ENCODE data around the gene HTR2B. TPM values are rescaled to one million over a fixed set of nuclear protein-coding genes. Genes with fewer than 3 reads are reported as not detected.
"Not testable (repeated sequence)": the region's sequence is repeated elsewhere in the genome, so short reads cannot be mapped to it uniquely, and the experiment has no call there.

Gene HTR2B
- total and polyA plus RNA-seq, 3 experiments from 2014 or later: not detected

DNA sequence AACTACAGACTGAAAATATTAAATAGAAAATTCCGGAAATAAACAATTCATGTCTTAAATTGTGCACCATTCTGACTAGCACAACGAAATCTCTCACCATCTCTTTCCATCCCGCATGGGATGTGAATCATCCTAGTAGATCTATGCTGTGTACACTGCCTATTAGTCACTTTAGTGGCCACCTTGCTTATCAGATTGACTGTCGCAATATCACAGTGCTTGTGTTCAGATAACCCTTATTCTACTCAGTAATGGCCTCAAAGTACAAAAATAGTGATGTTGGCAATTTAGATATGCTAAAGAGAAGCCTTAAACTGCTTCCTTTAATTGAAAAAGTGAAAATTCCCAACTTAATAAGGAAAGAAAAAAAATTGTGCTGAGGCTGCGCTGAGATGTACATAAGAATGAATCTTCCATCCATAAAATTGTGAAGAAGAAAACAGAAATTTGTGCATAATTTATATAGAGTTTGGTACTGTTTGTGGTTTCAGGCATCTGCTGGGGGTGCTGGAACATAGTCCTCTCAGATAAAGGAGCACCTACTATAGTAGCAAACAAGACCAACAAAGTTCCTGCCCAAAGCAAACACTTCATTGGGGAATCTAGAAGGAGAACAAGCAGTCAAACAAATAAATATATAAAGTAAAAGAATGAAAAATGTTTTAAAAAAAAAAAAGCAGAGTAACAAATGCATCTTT, 56.2 kb downstream of the HTR2B start:
- Mint-ChIP-seq H3K9me3 (no peaks in the 10 kb centered on the region), H3K27me3 (no peaks in the 10 kb centered on the region), H3K36me3 (peaks cover 9 to 77% (median 23%) of the 10 kb centered on the region in 3 donors), H3K27ac (no peak overlapping the region), H3K4me1 (peaks cover 0 to 11% (median 3%) of the 10 kb centered on the region in 3 donors), H3K4me3 (no peak overlapping the region)
- POLR2A ChIA-PET: no interaction called here
- Histone ChIP-seq H3K9me3 (ENCODE audit: low read length) (no peaks in the 10 kb centered on the region), H3K4me1 (ENCODE audit: insufficient read depth, low read length) (no peaks in the 10 kb centered on the region), H3K36me3 (ENCODE audit: insufficient read depth, low read length) (peaks cover 18% of the 10 kb centered on the region), H3K27ac (ENCODE audit: low read depth, low read length) (no peak overlapping the region), H3K4me3 (ENCODE audit: low read length) (no peak overlapping the region), H3K27me3 (ENCODE audit: insufficient read depth, low read length, poor library complexity, severe bottlenecking) (no peaks in the 10 kb centered on the region)
- DNase-seq: no peak
- CTCF ChIA-PET: interaction anchor here (1.1 to 1.3 kb wide), 3 partner anchors 11 to 16 kb away, joined by 4 to 5 read pairs (median 4); partner anchors contain the start of gene PSMD1

- H3K4me3 Mint-ChIP-seq; H3K4me3 ChIP-seq (ENCODE audit: low read length); H3K9me3 ChIP-seq (ENCODE audit: low read length); DNase-seq; H3K27me3 ChIP-seq (ENCODE audit: insufficient read depth, low read length, poor library complexity, severe bottlenecking); H3K4me1 ChIP-seq (ENCODE audit: insufficient read depth, low read length); H3K27ac Mint-ChIP-seq; H3K27me3 Mint-ChIP-seq; H3K9me3 Mint-ChIP-seq; POLR2A ChIA-PET; H3K27ac ChIP-seq (ENCODE audit: low read depth, low read length): not testable (repeated sequence)
- peaks cover 24% of the 10 kb centered on the region for H3K36me3 ChIP-seq (ENCODE audit: insufficient read depth, low read length)
- Mint-ChIP-seq H3K4me1 (peaks cover 0 to 11% (median 3%) of the 10 kb centered on the region in 3 donors), H3K36me3 (peaks cover 13 to 81% (median 27%) of the 10 kb centered on the region in 3 donors)
- CTCF ChIA-PET: interaction anchor here (1.3 kb wide), 1 partner anchor 14 kb away, joined by 5 read pairs; no protein-coding TSS in a partner anchor
Measured at GRCh38 chr2:231067531-231067930, 57.3 kb downstream of the HTR2B start.

GRCh38 chr2:231065966-231066365, 58.9 kb downstream of the HTR2B start:
- no peaks in the 10 kb centered on the region for H3K9me3 Mint-ChIP-seq
- ChIA-PET POLR2A (no interaction called here), CTCF (interaction anchor here (1.5 kb wide), 1 partner anchor 13 kb away, joined by 4 read pairs; no protein-coding TSS in a partner anchor)
- H3K4me3 Mint-ChIP-seq: no peak overlapping the region
- DNase-seq: no peak
- no peak overlapping the region for H3K27ac ChIP-seq (ENCODE audit: low read depth, low read length)
- H3K4me3 ChIP-seq (ENCODE audit: low read length): no peak overlapping the region
- H3K27ac Mint-ChIP-seq: no peak overlapping the region
- H3K27me3 Mint-ChIP-seq: no peaks in the 10 kb centered on the region
- no peaks in the 10 kb centered on the region for H3K27me3 ChIP-seq (ENCODE audit: insufficient read depth, low read length, poor library complexity, severe bottlenecking)
- no peaks in the 10 kb centered on the region for H3K9me3 ChIP-seq (ENCODE audit: low read length)
- no peaks in the 10 kb centered on the region for H3K4me1 ChIP-seq (ENCODE audit: insufficient read depth, low read length)
- peaks cover 0 to 11% (median 3%) of the 10 kb centered on the region in 3 donors for H3K4me1 Mint-ChIP-seq
- H3K36me3 Mint-ChIP-seq: peaks cover 13 to 81% (median 24%) of the 10 kb centered on the region in 3 donors
- H3K36me3 ChIP-seq (ENCODE audit: insufficient read depth, low read length): peaks cover 34% of the 10 kb centered on the region

DNA sequence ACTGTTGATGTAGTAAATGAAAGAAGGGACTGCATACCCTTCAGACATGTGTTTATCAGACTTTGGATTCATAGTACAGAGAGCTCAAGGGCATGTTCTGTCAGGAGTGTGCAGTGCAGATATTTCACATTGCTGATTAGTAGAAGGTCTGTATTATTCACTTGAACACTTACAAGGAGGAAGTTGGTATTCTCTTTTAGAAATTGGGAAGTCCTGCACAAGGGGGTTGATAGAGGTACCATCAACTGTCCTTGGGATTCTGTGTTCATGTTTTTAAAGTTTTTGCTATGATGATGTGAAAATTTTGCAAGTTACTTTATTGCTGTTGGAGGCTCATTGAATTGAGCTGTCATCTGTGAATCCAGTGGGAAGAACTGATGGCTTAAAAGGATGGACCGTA, 61.5 kb downstream of the HTR2B start:
- peaks cover 13 to 67% (median 18%) of the 10 kb centered on the region in 3 donors for H3K36me3 Mint-ChIP-seq
- Histone ChIP-seq H3K27me3 (ENCODE audit: insufficient read depth, low read length, poor library complexity, severe bottlenecking) (no peaks in the 10 kb centered on the region), H3K9me3 (ENCODE audit: low read length) (no peaks in the 10 kb centered on the region), H3K27ac (ENCODE audit: low read depth, low read length) (no peak overlapping the region), H3K36me3 (ENCODE audit: insufficient read depth, low read length) (peaks cover 24% of the 10 kb centered on the region), H3K4me1 (ENCODE audit: insufficient read depth, low read length) (peaks cover 10% of the 10 kb centered on the region), H3K4me3 (ENCODE audit: low read length) (no peak overlapping the region)
- no peaks in the 10 kb centered on the region for H3K27me3 Mint-ChIP-seq
- ChIA-PET POLR2A (no interaction called here), CTCF (interaction anchor here (1.3 to 1.7 kb wide), 2 partner anchors 10 kb away, joined by 7 to 9 read pairs; no protein-coding TSS in a partner anchor)
- H3K27ac Mint-ChIP-seq: no peak overlapping the region
- no peaks in the 10 kb centered on the region for H3K9me3 Mint-ChIP-seq
- H3K4me3 Mint-ChIP-seq: no peak overlapping the region
- peaks cover 19 to 30% (median 22%) of the 10 kb centered on the region in 3 donors for H3K4me1 Mint-ChIP-seq
- no peak for DNase-seq

GRCh38 chr2:231062776-231063175, 62.1 kb downstream of the HTR2B start:
- H3K36me3 ChIP-seq (ENCODE audit: insufficient read depth, low read length): peaks cover 18% of the 10 kb centered on the region
- H3K4me1 Mint-ChIP-seq: peaks cover 22 to 30% (median 27%) of the 10 kb centered on the region in 3 donors
- H3K4me3 ChIP-seq (ENCODE audit: low read length): no peak overlapping the region
- H3K9me3 ChIP-seq (ENCODE audit: low read length): no peaks in the 10 kb centered on the region
- H3K4me3 Mint-ChIP-seq: no peak overlapping the region
- no peak for DNase-seq
- no peak overlapping the region for H3K27ac Mint-ChIP-seq
- H3K4me1 ChIP-seq (ENCODE audit: insufficient read depth, low read length): peaks cover 16% of the 10 kb centered on the region
- no peak overlapping the region for H3K27ac ChIP-seq (ENCODE audit: low read depth, low read length)
- H3K27me3 ChIP-seq (ENCODE audit: insufficient read depth, low read length, poor library complexity, severe bottlenecking): no peaks in the 10 kb centered on the region
- H3K36me3 Mint-ChIP-seq: peaks cover 9 to 61% (median 13%) of the 10 kb centered on the region in 3 donors
- ChIA-PET POLR2A (no interaction called here), CTCF (interaction anchor here (1.3 kb wide), 1 partner anchor 10 kb away, joined by 9 read pairs; no protein-coding TSS in a partner anchor)
- H3K9me3 Mint-ChIP-seq: no peaks in the 10 kb centered on the region
- H3K27me3 Mint-ChIP-seq: no peaks in the 10 kb centered on the region

DNA sequence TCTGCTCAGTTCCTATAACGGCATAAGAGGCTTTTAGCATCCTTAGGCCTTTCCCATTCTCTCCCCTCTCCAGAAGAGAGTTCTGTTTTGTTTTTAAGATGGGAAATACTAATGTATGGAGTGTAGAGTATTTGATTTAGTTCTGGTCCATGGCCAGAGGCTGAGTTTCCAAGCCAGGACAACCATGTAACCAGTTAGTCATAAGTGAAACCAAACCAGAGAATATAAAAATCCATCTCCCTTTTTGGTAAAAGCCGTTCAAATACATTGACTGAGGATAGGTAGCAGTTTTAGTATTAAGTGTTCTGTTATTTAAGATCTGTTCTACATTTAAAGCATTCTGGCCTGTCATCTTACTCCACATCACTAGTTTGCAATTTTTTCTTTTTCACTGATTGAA, 65.1 kb downstream of the HTR2B start:
- Mint-ChIP-seq H3K4me1 (peaks cover 29 to 42% (median 38%) of the 10 kb centered on the region in 3 donors), H3K9me3 (no peaks in the 10 kb centered on the region), H3K36me3 (peaks cover 4 to 41% (median 9%) of the 10 kb centered on the region in 3 donors), H3K27ac (peak overlapping the region in 3 of 8 donors; percentile 1 to 72 (median 10)), H3K4me3 (peak overlapping the region in 3 of 7 donors; percentile 13 to 97 (median 18)), H3K27me3 (no peaks in the 10 kb centered on the region)
- peaks cover 25% of the 10 kb centered on the region for H3K4me1 ChIP-seq (ENCODE audit: insufficient read depth, low read length)
- DNase-seq: no peak
- CTCF ChIA-PET: no interaction called here
- no peak overlapping the region for H3K27ac ChIP-seq (ENCODE audit: low read depth, low read length)
- no peaks in the 10 kb centered on the region for H3K27me3 ChIP-seq (ENCODE audit: insufficient read depth, low read length, poor library complexity, severe bottlenecking)
- no peak overlapping the region for H3K4me3 ChIP-seq (ENCODE audit: low read length)
- H3K36me3 ChIP-seq (ENCODE audit: insufficient read depth, low read length): peaks cover 16% of the 10 kb centered on the region
- H3K9me3 ChIP-seq (ENCODE audit: low read length): no peaks in the 10 kb centered on the region
- POLR2A ChIA-PET: no interaction called here

- H3K27me3 Mint-ChIP-seq: peaks cover 3 to 4% of the 10 kb centered on the region in 2 donors
- H3K4me3 Mint-ChIP-seq: peak overlapping the region; percentile 38 to 99 (median 99)
- no peaks in the 10 kb centered on the region for H3K9me3 Mint-ChIP-seq
- no peak overlapping the region for H3K27ac ChIP-seq (ENCODE audit: low read depth, low read length)
- H3K4me3 ChIP-seq (ENCODE audit: low read length): no peak overlapping the region
- H3K36me3 ChIP-seq (ENCODE audit: insufficient read depth, low read length): peaks cover 16% of the 10 kb centered on the region
- H3K9me3 ChIP-seq (ENCODE audit: low read length): no peaks in the 10 kb centered on the region
- H3K4me1 Mint-ChIP-seq: peaks cover 31 to 44% (median 39%) of the 10 kb centered on the region in 3 donors
- peaks cover 4 to 33% (median 9%) of the 10 kb centered on the region in 3 donors for H3K36me3 Mint-ChIP-seq
- ChIA-PET POLR2A (interaction anchor here (0.5 kb wide), 1 partner anchor 600 kb away, joined by 3 read pairs; no protein-coding TSS in a partner anchor), CTCF (no interaction called here)
- peaks cover 25% of the 10 kb centered on the region for H3K4me1 ChIP-seq (ENCODE audit: insufficient read depth, low read length)
- DNase-seq: no peak
- peak overlapping the region in 6 of 8 donors; percentile 13 to 97 (median 45) for H3K27ac Mint-ChIP-seq
- no peaks in the 10 kb centered on the region for H3K27me3 ChIP-seq (ENCODE audit: insufficient read depth, low read length, poor library complexity, severe bottlenecking)
Measured at GRCh38 chr2:231058761-231059550, 65.9 kb downstream of the HTR2B start.

Measured in CD8-positive, alpha-beta memory T cell (primary cell).